UCSD-AML1 (cell line): ENCODE data around the gene CDH18.

Source experiments
- DNase-seq: peaks from one replicate; lab custom pipeline; 2025; ENCODE audit not compliant: unreplicated experiment; lab: John Stamatoyannopoulos, UW

Gene CDH18

GRCh38 chr5:19987612-19988361, at the start of gene CDH18:
Gene CDH18 (minus strand): TSS chr5:19988200. CDS start chr5:19838986, 149,214 bp downstream.
- no peak for DNase-seq

GRCh38 chr5:20034717-20035116, 46.7 kb upstream of the CDH18 start:
- DNase-seq: no peak

- DNase-seq: no peak
These were observed 45.9 kb upstream of the CDH18 start for GRCh38 chr5:20033881-20034280.

GRCh38 chr5:20032896-20033295, 44.9 kb upstream of the CDH18 start:
- DNase-seq: no peak

- no peak for DNase-seq
These were observed 42.1 kb upstream of the CDH18 start for GRCh38 chr5:20030125-20030524.

- DNase-seq: no peak
These were observed 41.3 kb upstream of the CDH18 start for GRCh38 chr5:20029266-20029665.

- no peak for DNase-seq
These were observed 40.5 kb upstream of the CDH18 start for GRCh38 chr5:20028506-20028905.

- no peak for DNase-seq
These were observed 35.7 kb upstream of the CDH18 start for GRCh38 chr5:20023686-20024180.

GRCh38 chr5:20020247-20020646, 32.2 kb upstream of the CDH18 start:
- peak; percentile 4 for DNase-seq

GRCh38 chr5:20017021-20017420, 29.0 kb upstream of the CDH18 start:
- no peak for DNase-seq

GRCh38 chr5:20000416-20000815, 12.4 kb upstream of the CDH18 start:
- DNase-seq: no peak

- no peak for DNase-seq
These were observed 457 bp upstream of the CDH18 start for GRCh38 chr5:19988457-19988856.

GRCh38 chr5:19986806-19987205, 1.2 kb downstream of the CDH18 start:
- no peak for DNase-seq

GRCh38 chr5:19986031-19986619, 1.9 kb downstream of the CDH18 start:
- DNase-seq: no peak

- no peak for DNase-seq
These were observed 9.5 kb downstream of the CDH18 start for GRCh38 chr5:19978476-19978875.

GRCh38 chr5:19977099-19977498, 10.9 kb downstream of the CDH18 start:
- no peak for DNase-seq

GRCh38 chr5:19975795-19976194, 12.2 kb downstream of the CDH18 start:
- no peak for DNase-seq

- DNase-seq: no peak
These were observed 27.5 kb downstream of the CDH18 start for GRCh38 chr5:19960451-19960850.

- DNase-seq: no peak
These were observed 28.1 kb downstream of the CDH18 start for GRCh38 chr5:19959830-19960384.

GRCh38 chr5:19950897-19951296, 37.1 kb downstream of the CDH18 start:
- DNase-seq: no peak

GRCh38 chr5:19940192-19940591, 47.8 kb downstream of the CDH18 start:
- DNase-seq: no peak

GRCh38 chr5:19930451-19930850, 57.5 kb downstream of the CDH18 start:
- DNase-seq: no peak
